B cell (primary cell): ENCODE results near the gene RGS6. TPM values are rescaled to one million over a fixed set of nuclear protein-coding genes. Genes with fewer than 3 reads are reported as not detected.

Experiments
- ATAC-seq: fragments of 200-7000 bp; cut with Tn5 transposase; one replicate; pipeline ENCODE4 v1.10.0; 2021; ENCODE audit warnings: low read depth, mild to moderate bottlenecking, moderate number of reproducible peaks, moderate library complexity
- CTCF ChIA-PET: fragments of 350-600 bp; sonication (Branson Sonifier 250); formaldehyde crosslinking; loops from one replicate; lab custom pipeline; 2021; ENCODE audit warnings: antibody characterized with exemption, inconsistent platforms; lab: Charles Lee
- POLR2A ChIA-PET: fragments of 350-600 bp; sonication (Branson Sonifier 250); formaldehyde crosslinking; loops from one replicate; lab custom pipeline; 2021; ENCODE audit warnings: antibody characterized with exemption; lab: Charles Lee
- DNase-seq: peaks from one replicate; pipeline ENCODE4 v3.0.0; 2013
- H2AFZ ChIP-seq: 2 replicates; pipeline ENCODE4 v1.6.1; 2012; ENCODE audit warnings: mild to moderate bottlenecking, low read depth, low read length; ENCODE audit not compliant: insufficient read depth, poor library complexity, severe bottlenecking
- H3K27ac ChIP-seq, 2 donors: 1 replicate in 1 of 2; 2 replicates in 1 of 2; pipeline ENCODE4 v1.5.1; 2012 to 2013; ENCODE audit warnings: low read length in 2 of 2, mild to moderate bottlenecking in 2 of 2, moderate library complexity in 1 of 2
- H3K27me3 ChIP-seq, 4 experiments: fragments of 200-600 bp in 1 of 4; sonication (generic) in 1 of 4; replicated peaks in 1 of 4; 1 replicate in 2 of 4; 2 replicates in 2 of 4; pipeline versions ENCODE4 v1.6.1 to v1.7.0; 2013 to 2016; ENCODE audit warnings: low read length in 3 of 4, mild to moderate bottlenecking in 2 of 4, mixed read lengths in 1 of 4, moderate library complexity in 1 of 4; ENCODE audit not compliant: insufficient read depth in 4 of 4, control insufficient read depth in 3 of 4; ENCODE audit errors: control extremely low read depth in 1 of 4
- H3K36me3 ChIP-seq, 2 experiments: replicated peaks in 1 of 2; 1 replicate in 1 of 2; 2 replicates in 1 of 2; pipeline versions ENCODE4 v1.6.1 to v1.7.1; 2013; ENCODE audit warnings: low read length in 1 of 2; ENCODE audit not compliant: insufficient read depth in 2 of 2, control insufficient read depth in 1 of 2; ENCODE audit errors: control extremely low read depth in 1 of 2, extremely low read depth in 1 of 2
- H3K4me1 ChIP-seq, 2 donors: fragments of 200-600 bp in 1 of 2; sonication (generic) in 1 of 2; 1 replicate in 1 of 2; 2 replicates in 1 of 2; pipeline versions ENCODE4 v1.5.1 to v1.6.1; 2013 to 2017; ENCODE audit warnings: low read length in 2 of 2; ENCODE audit not compliant: control insufficient read depth in 2 of 2, insufficient read depth in 2 of 2
- H3K4me2 ChIP-seq: replicated peaks from 2 replicates; pipeline ENCODE3; 2012; ENCODE audit warnings: mild to moderate bottlenecking, low read depth, low read length; ENCODE audit not compliant: poor library complexity, severe bottlenecking
- H3K4me3 ChIP-seq, 5 experiments: fragments of 200-600 bp in 1 of 5; sonication (generic) in 1 of 5; 1 replicate in 3 of 5; 2 replicates in 2 of 5; pipeline versions ENCODE4 v1.5.1 to v1.7.0; 2011 to 2016; ENCODE audit warnings: low read length in 4 of 5, mild to moderate bottlenecking in 4 of 5, low read depth in 2 of 5, control low read depth in 1 of 5, moderate library complexity in 1 of 5; ENCODE audit not compliant: insufficient read depth in 1 of 5; ENCODE audit errors: control extremely low read depth in 1 of 5, extremely low read depth in 1 of 5
- H3K79me2 ChIP-seq: fragments of 200-600 bp; sonication (generic); one replicate; pipeline ENCODE4 v1.6.0; 2016; ENCODE audit warnings: low read length; ENCODE audit not compliant: control insufficient read depth, insufficient read depth
- H3K9ac ChIP-seq: fragments of 200-600 bp; sonication (generic); 2 replicates; pipeline ENCODE4 v1.6.1; 2017; ENCODE audit warnings: mild to moderate bottlenecking, low read length, moderate library complexity
- H3K9me3 ChIP-seq, 3 donors: one replicate each; pipeline versions ENCODE4 v1.6.1 to v1.7.1; 2013; ENCODE audit warnings: low read length in 2 of 3; ENCODE audit not compliant: control insufficient read depth in 2 of 3, insufficient read depth in 1 of 3; ENCODE audit errors: control extremely low read depth in 1 of 3
- H4K20me1 ChIP-seq: 2 replicates; pipeline ENCODE4 v1.6.0; 2012; ENCODE audit warnings: mild to moderate bottlenecking, low read length; ENCODE audit not compliant: insufficient read depth, control insufficient read depth, poor library complexity, severe bottlenecking
- H3K27ac Mint-ChIP-seq: one replicate; pipeline ENCODE4 v1.8.0; 2021; ENCODE audit warnings: mixed read lengths
- H3K27me3 Mint-ChIP-seq: one replicate; pipeline ENCODE4 v1.8.0; 2021; ENCODE audit warnings: mixed read lengths
- H3K4me1 Mint-ChIP-seq: one replicate; pipeline ENCODE4 v1.8.0; 2021; ENCODE audit warnings: mixed read lengths
- H3K4me3 Mint-ChIP-seq: one replicate; pipeline ENCODE4 v1.8.0; 2021; ENCODE audit warnings: mixed read lengths
- H3K9me3 Mint-ChIP-seq: one replicate; pipeline ENCODE4 v1.8.0; 2022; ENCODE audit warnings: mixed read lengths; ENCODE audit not compliant: insufficient read depth
- CTCF ChIP-seq: fragments of 200-600 bp; IDR thresholded peaks from one replicate; pipeline ENCODE4 v1.8.0; 2022; ENCODE audit warnings: antibody characterized with exemption, mild to moderate bottlenecking
- EZH2 ChIP-seq: IDR thresholded peaks from 2 replicates; pipeline ENCODE4 v1.6.1; 2012; ENCODE audit warnings: borderline replicate concordance, low read depth, mild to moderate bottlenecking, moderate library complexity, low read length; ENCODE audit not compliant: insufficient read depth, poor library complexity, severe bottlenecking
- WGBS: methylation state at CpG from one replicate; pipeline ENCODE4 v1.1.5; 2013; ENCODE audit warnings: missing lambda C conversion rate; ENCODE audit not compliant: insufficient coverage; 5-methylcytosine and 5-hydroxymethylcytosine counted together
- intact Hi-C: fragments of 100-400 bp; cut with micrococcal nuclease; formaldehyde crosslinking; loops from one replicate; pipeline ENCODE4 v1.10.0; 2022
- polyA plus RNA-seq: library from polyadenylated mRNA; depleted of rRNA; stranded (reverse); fragments of >200 nt; gene quantifications from 2 replicates; pipeline ENCODE4 v1.2.3, GENCODE V29; 2012
- total RNA-seq, 2 donors: library from RNA; stranded (reverse); fragments of 120-200 nt in 1 of 2; gene quantifications; 1 replicate in 1 of 2; 2 replicates in 1 of 2; pipeline versions ENCODE4 v1.2.3 to v1.2.4, GENCODE V29; 2013 to 2022

Gene RGS6
- total and polyA plus RNA-seq, 2 donors (not counting 1 experiment from before 2014, with no cell fraction given), result 0.07 TPM; not detected in 1

GRCh38 chr14:71956920-71957563, 24.8 kb downstream of the RGS6 start:
- Mint-ChIP-seq H3K27me3 (peaks cover 18% of the 10 kb centered on the region), H3K4me1 (no peaks in the 10 kb centered on the region), H3K27ac (no peak overlapping the region), H3K9me3 (no peaks in the 10 kb centered on the region), H3K4me3 (no peak overlapping the region)
- Histone ChIP-seq H3K36me3 (no peaks in the 10 kb centered on the region), H2AFZ (no peak overlapping the region), H3K9ac (no peak overlapping the region), H3K27me3 (peaks cover 0 to 5% (median 0%) of the 10 kb centered on the region in 4 experiments), H3K4me2 (no peak overlapping the region), H4K20me1 (no peaks in the 10 kb centered on the region), H3K79me2 (no peaks in the 10 kb centered on the region), H3K27ac (no peak overlapping the region), H3K4me1 (no peaks in the 10 kb centered on the region), H3K9me3 (no peaks in the 10 kb centered on the region), H3K4me3 (no peak overlapping the region)
- TF ChIP-seq EZH2, result no peak
- TF ChIP-seq CTCF, result no peak
- no peak for ATAC-seq
- CTCF ChIA-PET, result no interaction called here
- 48% methylated on average over 3 of the region's 3 CpGs for WGBS
- intact Hi-C loops, result no loop called here
- no peak for DNase-seq
- POLR2A ChIA-PET, result no interaction called here

- no peaks in the 10 kb centered on the region for H4K20me1 ChIP-seq
- H3K4me2 ChIP-seq, result no peak overlapping the region
- H3K79me2 ChIP-seq, result no peaks in the 10 kb centered on the region
- Mint-ChIP-seq H3K27ac (no peak overlapping the region), H3K4me3 (no peak overlapping the region), H3K27me3 (peaks cover 21% of the 10 kb centered on the region), H3K9me3 (no peaks in the 10 kb centered on the region), H3K4me1 (no peaks in the 10 kb centered on the region)
- ChIA-PET POLR2A (no interaction called here), CTCF (no interaction called here)
- no peak overlapping the region for H3K9ac ChIP-seq
- no peak overlapping the region for H3K27ac ChIP-seq
- intact Hi-C loops, result no loop called here
- WGBS, result 100% methylated on average over 1 of the region's 5 CpGs
- ATAC-seq, result no peak
- no peaks in the 10 kb centered on the region for H3K9me3 ChIP-seq
- no peaks in the 10 kb centered on the region for H3K36me3 ChIP-seq
- no peak overlapping the region for H3K4me3 ChIP-seq
- H3K27me3 ChIP-seq, result peaks cover 0 to 7% (median 0%) of the 10 kb centered on the region in 4 experiments
- H3K4me1 ChIP-seq, result no peaks in the 10 kb centered on the region
- TF ChIP-seq EZH2 (no peak), CTCF (no peak)
- no peak for DNase-seq
- no peak overlapping the region for H2AFZ ChIP-seq
Observed at GRCh38 chr14:71959055-71959454, 26.8 kb downstream of the RGS6 start.
